Measurements from ENCODE around the gene TXNDC11.

TXNDC11 gene

GRCh38 chr16:11687601-11688519 lies 54.8 kb downstream of the TXNDC11 start:
- no peaks in the 10 kb centered on the region for H3K27me3 ChIP-seq (ENCODE audit: insufficient read depth, low read depth)
- H3K9ac ChIP-seq: no peak overlapping the region
- peaks cover 69% of the 10 kb centered on the region for H3K79me2 ChIP-seq (ENCODE audit: insufficient read depth, low read depth)
- peaks cover 41% of the 10 kb centered on the region; the same call in 1 of the 2 replicates for H3K36me3 ChIP-seq (ENCODE audit: insufficient read depth)
- H2AFZ ChIP-seq (ENCODE audit: low read depth): no peak overlapping the region
- TF ChIP-seq, protein P1, sequence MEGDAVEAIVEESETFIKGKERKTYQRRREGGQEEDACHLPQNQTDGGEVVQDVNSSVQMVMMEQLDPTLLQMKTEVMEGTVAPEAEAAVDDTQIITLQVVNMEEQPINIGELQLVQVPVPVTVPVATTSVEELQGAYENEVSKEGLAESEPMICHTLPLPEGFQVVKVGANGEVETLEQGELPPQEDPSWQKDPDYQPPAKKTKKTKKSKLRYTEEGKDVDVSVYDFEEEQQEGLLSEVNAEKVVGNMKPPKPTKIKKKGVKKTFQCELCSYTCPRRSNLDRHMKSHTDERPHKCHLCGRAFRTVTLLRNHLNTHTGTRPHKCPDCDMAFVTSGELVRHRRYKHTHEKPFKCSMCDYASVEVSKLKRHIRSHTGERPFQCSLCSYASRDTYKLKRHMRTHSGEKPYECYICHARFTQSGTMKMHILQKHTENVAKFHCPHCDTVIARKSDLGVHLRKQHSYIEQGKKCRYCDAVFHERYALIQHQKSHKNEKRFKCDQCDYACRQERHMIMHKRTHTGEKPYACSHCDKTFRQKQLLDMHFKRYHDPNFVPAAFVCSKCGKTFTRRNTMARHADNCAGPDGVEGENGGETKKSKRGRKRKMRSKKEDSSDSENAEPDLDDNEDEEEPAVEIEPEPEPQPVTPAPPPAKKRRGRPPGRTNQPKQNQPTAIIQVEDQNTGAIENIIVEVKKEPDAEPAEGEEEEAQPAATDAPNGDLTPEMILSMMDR (conservative IDR thresholded peaks at IDR 0.05; ENCODE audit: low read depth, low read length): no peak
- H4K20me1 ChIP-seq (ENCODE audit: insufficient read depth): no peaks in the 10 kb centered on the region
- no peak overlapping the region for H3K4me3 ChIP-seq (IDR thresholded peaks at IDR 0.05; ENCODE audit: insufficient read depth, low read depth, low read length)
- peak overlapping the region; percentile 27; the same call in 1 of the 2 replicates for H3K27ac ChIP-seq
- H3K4me2 ChIP-seq: peak overlapping the region; percentile 69
- H3K4me1 ChIP-seq (ENCODE audit: low read depth, poor library complexity, severe bottlenecking): peaks cover 89% of the 10 kb centered on the region

DNA sequence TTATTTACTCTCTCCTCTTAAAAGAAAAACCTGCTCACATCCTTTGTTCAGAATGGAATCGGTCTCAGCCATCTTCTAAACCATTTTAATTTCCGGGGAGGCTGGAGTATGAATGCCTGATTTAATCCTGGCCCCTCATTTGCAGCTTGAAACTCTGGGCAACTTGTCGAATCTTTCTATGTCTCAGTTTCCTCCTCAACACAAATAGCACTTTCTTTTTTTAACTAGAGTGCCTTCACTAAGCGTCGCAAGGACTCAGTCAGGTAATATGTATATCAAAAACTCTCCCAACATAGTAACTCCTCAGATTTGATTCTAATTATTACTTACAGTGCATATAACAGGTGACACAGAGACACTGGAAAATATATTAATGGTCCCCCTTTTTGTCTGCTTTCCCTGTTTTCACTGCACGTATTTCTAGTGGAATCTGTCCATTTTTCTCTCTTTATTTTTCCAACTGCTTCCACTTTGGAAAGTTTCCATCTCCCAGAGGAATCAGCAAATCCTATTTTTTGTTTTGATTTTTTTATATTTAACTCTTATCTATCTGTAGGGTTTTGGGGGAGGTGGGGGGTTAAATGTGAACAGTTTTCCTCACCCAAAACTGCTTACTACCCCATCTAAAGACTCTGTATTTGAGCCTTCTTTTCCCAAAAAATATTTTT lies 55.8 kb downstream of the TXNDC11 start:
- peaks cover 48% of the 10 kb centered on the region; the same call in 1 of the 2 replicates for H3K36me3 ChIP-seq (ENCODE audit: insufficient read depth)
- no peaks in the 10 kb centered on the region for H4K20me1 ChIP-seq (ENCODE audit: insufficient read depth)
- TF ChIP-seq, protein P1 (conservative IDR thresholded peaks at IDR 0.05; ENCODE audit: low read depth, low read length): no peak
- no peak overlapping the region; the same call in 1 of the 2 replicates for H3K27ac ChIP-seq
- H3K9ac ChIP-seq: no peak overlapping the region
- H3K79me2 ChIP-seq (ENCODE audit: insufficient read depth, low read depth): peaks cover 66% of the 10 kb centered on the region
- H3K4me3 ChIP-seq (IDR thresholded peaks at IDR 0.05; ENCODE audit: insufficient read depth, low read depth, low read length): no peak overlapping the region
- H2AFZ ChIP-seq (ENCODE audit: low read depth): no peak overlapping the region
- H3K4me1 ChIP-seq (ENCODE audit: low read depth, poor library complexity, severe bottlenecking): peaks cover 94% of the 10 kb centered on the region
- peak overlapping the region; percentile 69; the same call in 1 of the 2 replicates for H3K4me2 ChIP-seq
- H3K27me3 ChIP-seq (ENCODE audit: insufficient read depth, low read depth): no peaks in the 10 kb centered on the region

DNA sequence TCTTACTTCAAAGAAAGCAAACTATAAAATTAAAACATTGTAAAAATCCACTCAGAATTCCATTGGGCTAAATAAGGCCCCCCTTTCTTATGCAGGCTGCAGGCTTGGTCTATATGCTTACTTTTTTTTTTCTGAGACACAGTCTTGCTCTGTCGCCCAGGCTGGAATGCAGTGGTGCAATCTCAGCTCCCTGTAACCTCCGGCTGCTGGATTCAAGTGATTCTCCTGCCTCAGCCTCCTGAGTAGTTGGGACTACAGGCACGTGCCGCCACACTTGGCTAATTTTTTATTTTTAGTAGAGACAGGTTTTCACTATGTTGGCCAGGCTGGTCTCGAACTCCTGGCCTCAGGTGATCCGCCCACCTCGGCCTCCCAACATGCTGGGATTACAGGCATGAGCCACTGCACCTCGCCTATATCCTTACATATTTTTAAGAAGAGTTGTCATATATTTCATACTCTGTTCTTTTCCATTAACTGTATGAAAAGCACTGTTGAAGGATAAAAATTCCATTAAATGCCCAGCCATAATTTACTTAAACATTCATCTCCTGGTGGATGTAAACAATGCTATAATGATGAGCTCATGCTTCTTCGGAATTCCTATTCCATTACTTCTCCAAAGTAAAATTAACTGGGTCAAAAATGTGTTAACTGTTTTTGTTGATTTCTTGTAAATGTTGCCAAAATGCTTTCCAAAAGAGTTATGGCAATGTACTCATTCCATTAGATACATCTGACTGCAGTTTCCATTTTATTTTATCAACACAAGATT lies 56.6 kb downstream of the TXNDC11 start:
- Histone ChIP-seq H3K4me1 (ENCODE audit: low read depth, poor library complexity, severe bottlenecking) (peaks cover 94% of the 10 kb centered on the region), H3K27me3 (ENCODE audit: insufficient read depth, low read depth) (no peaks in the 10 kb centered on the region), H3K4me3 (IDR thresholded peaks at IDR 0.05; ENCODE audit: insufficient read depth, low read depth, low read length) (no peak overlapping the region), H3K79me2 (ENCODE audit: insufficient read depth, low read depth) (peaks cover 66% of the 10 kb centered on the region), H3K4me2 (no peak overlapping the region), H3K27ac (no peak overlapping the region), H2AFZ (ENCODE audit: low read depth) (no peak overlapping the region), H3K9ac (no peak overlapping the region), H3K36me3 (ENCODE audit: insufficient read depth) (peaks cover 43% of the 10 kb centered on the region; the same call in 1 of the 2 replicates), H4K20me1 (ENCODE audit: insufficient read depth) (no peaks in the 10 kb centered on the region)
- TF ChIP-seq, protein P1 (conservative IDR thresholded peaks at IDR 0.05; ENCODE audit: low read depth, low read length): no peak
